ENCODE results near the gene UHMK1.

GRCh38 chr1:162550925-162551324 lies 53.3 kb downstream of the UHMK1 start:
- TF ChIP-seq SP1 (IDR thresholded peaks at IDR 0.05; ENCODE audit: low read depth) (no peak), CTCF (IDR thresholded peaks at IDR 0.05 in 2 of 3, conservative IDR thresholded peaks at IDR 0.05 in 1 of 3; ENCODE audit: borderline replicate concordance in 1 of 3, insufficient read depth in 1 of 3, low read depth in 2 of 3, low read length in 2 of 3) (no peak), EZH2phosphoT487 (IDR thresholded peaks at IDR 0.05; ENCODE audit: borderline replicate concordance) (no peak)
- TF ChIP-seq, protein P1, sequence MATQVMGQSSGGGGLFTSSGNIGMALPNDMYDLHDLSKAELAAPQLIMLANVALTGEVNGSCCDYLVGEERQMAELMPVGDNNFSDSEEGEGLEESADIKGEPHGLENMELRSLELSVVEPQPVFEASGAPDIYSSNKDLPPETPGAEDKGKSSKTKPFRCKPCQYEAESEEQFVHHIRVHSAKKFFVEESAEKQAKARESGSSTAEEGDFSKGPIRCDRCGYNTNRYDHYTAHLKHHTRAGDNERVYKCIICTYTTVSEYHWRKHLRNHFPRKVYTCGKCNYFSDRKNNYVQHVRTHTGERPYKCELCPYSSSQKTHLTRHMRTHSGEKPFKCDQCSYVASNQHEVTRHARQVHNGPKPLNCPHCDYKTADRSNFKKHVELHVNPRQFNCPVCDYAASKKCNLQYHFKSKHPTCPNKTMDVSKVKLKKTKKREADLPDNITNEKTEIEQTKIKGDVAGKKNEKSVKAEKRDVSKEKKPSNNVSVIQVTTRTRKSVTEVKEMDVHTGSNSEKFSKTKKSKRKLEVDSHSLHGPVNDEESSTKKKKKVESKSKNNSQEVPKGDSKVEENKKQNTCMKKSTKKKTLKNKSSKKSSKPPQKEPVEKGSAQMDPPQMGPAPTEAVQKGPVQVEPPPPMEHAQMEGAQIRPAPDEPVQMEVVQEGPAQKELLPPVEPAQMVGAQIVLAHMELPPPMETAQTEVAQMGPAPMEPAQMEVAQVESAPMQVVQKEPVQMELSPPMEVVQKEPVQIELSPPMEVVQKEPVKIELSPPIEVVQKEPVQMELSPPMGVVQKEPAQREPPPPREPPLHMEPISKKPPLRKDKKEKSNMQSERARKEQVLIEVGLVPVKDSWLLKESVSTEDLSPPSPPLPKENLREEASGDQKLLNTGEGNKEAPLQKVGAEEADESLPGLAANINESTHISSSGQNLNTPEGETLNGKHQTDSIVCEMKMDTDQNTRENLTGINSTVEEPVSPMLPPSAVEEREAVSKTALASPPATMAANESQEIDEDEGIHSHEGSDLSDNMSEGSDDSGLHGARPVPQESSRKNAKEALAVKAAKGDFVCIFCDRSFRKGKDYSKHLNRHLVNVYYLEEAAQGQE (IDR thresholded peaks at IDR 0.05; ENCODE audit: low read depth): no peak

Data from HCT116 (cell line).